Ascending aorta (tissue), 2 donors: Measurements from ENCODE around the gene ENTPD3. TPM values are rescaled to one million over a fixed set of nuclear protein-coding genes. Genes with fewer than 3 reads are reported as not detected.

Experiments
- DNase-seq, 2 donors: peaks; one replicate each; pipeline ENCODE4 v3.0.0-alpha.2; 2019; ENCODE audit warnings: low spot score in 2 of 2
- H3K27ac ChIP-seq, 2 donors: fragments of 200-600 bp; sonication (generic); one replicate each; pipeline ENCODE4 v1.5.1; 2016 to 2017; ENCODE audit warnings: mild to moderate bottlenecking in 1 of 2
- H3K27me3 ChIP-seq: fragments of 200-600 bp; sonication (generic); one replicate; pipeline ENCODE4 v1.5.1; 2017
- H3K36me3 ChIP-seq, 2 donors: fragments of 200-600 bp; sonication (generic); one replicate each; pipeline ENCODE4 v1.5.1; 2016
- H3K4me1 ChIP-seq, 2 donors: fragments of 200-600 bp; sonication (generic); one replicate each; pipeline ENCODE4 v1.5.1; 2016 to 2017; ENCODE audit warnings: mild to moderate bottlenecking in 1 of 2
- H3K4me3 ChIP-seq, 2 donors: fragments of 200-600 bp; sonication (generic); one replicate each; pipeline ENCODE4 v1.5.1; 2016 to 2017; ENCODE audit warnings: mild to moderate bottlenecking in 1 of 2
- H3K9me3 ChIP-seq, 2 donors: fragments of 200-600 bp; sonication (generic); one replicate each; pipeline ENCODE4 v1.5.1; 2016
- CTCF ChIP-seq, 3 experiments: fragments of 200-600 bp in 2 of 3; fragments of 450-650 bp in 1 of 3; sonication (generic) in 2 of 3; IDR thresholded peaks; one replicate each; pipeline ENCODE4 v1.5.1; 2016 to 2019; ENCODE audit warnings: antibody characterized with exemption in 3 of 3, mild to moderate bottlenecking in 1 of 3, moderate library complexity in 1 of 3
- intact Hi-C: fragments of 100-400 bp; cut with DNase I; formaldehyde crosslinking; loops from one replicate; pipeline ENCODE4 v1.15.1; 2023
- total RNA-seq: library from RNA; depleted of rRNA; stranded (reverse); fragments of >200 nt; gene quantifications from one replicate; pipeline ENCODE4 v1.1.0, GENCODE V29; 2016

Gene ENTPD3
- total RNA-seq, 1 donor from 2014 or later, result 1.6 TPM

DNA sequence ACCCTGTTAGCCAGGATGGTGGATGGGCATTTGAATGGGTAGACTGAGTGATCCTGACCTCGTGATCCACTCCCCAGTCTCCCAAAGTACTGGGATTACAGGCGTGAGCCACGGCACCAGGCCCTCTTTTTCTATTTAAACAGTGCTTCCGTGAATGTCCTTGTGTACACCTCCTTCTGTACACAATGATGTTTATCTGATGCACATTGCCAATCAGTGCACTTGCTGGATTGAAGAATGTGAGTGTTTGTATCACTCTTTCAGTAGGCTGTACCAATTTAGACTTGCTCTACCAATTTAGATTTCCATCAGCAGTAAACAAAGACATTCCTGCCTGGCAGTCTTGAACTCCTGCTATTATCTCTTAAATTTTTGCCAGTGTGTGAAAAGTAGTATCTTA is 81.0 kb downstream of the ENTPD3 start:
- intact Hi-C loops, result no loop called here
- no peak overlapping the region for H3K4me3 ChIP-seq
- DNase-seq, result no peak
- no peak overlapping the region for H3K27ac ChIP-seq
- no peaks in the 10 kb centered on the region for H3K27me3 ChIP-seq
- no peaks in the 10 kb centered on the region for H3K9me3 ChIP-seq
- TF ChIP-seq CTCF (IDR thresholded peaks at IDR 0.05), result no peak
- H3K4me1 ChIP-seq, result no peaks in the 10 kb centered on the region
- H3K36me3 ChIP-seq, result peaks cover 16 to 26% of the 10 kb centered on the region in 2 donors

DNA sequence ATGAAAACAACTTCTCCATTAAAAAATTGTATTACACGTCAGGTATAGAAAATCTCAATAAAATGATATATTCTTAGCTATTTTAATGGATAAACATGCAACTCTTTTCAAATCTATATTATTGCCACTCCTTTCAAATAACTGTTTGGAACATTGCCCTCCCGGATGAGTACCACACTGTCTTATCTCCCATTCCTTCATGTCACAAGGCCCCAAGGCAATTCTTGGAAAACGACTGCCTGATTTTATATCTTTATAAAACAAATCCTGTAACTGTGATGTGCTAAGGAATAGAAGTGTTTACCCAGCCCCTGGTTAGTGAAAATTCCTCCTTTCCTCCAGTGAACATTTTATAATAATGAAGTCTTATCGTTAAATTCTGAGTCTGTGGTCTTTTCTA is 83.7 kb downstream of the ENTPD3 start:
- H3K36me3 ChIP-seq, result peaks cover 0 to 8% of the 10 kb centered on the region in 2 donors
- H3K4me1 ChIP-seq, result no peaks in the 10 kb centered on the region
- no peak overlapping the region for H3K4me3 ChIP-seq
- no peak for DNase-seq
- H3K27me3 ChIP-seq, result no peaks in the 10 kb centered on the region
- no peak for TF ChIP-seq CTCF (IDR thresholded peaks at IDR 0.05)
- no peaks in the 10 kb centered on the region for H3K9me3 ChIP-seq
- no peak overlapping the region for H3K27ac ChIP-seq
- intact Hi-C loops, result no loop called here

DNA sequence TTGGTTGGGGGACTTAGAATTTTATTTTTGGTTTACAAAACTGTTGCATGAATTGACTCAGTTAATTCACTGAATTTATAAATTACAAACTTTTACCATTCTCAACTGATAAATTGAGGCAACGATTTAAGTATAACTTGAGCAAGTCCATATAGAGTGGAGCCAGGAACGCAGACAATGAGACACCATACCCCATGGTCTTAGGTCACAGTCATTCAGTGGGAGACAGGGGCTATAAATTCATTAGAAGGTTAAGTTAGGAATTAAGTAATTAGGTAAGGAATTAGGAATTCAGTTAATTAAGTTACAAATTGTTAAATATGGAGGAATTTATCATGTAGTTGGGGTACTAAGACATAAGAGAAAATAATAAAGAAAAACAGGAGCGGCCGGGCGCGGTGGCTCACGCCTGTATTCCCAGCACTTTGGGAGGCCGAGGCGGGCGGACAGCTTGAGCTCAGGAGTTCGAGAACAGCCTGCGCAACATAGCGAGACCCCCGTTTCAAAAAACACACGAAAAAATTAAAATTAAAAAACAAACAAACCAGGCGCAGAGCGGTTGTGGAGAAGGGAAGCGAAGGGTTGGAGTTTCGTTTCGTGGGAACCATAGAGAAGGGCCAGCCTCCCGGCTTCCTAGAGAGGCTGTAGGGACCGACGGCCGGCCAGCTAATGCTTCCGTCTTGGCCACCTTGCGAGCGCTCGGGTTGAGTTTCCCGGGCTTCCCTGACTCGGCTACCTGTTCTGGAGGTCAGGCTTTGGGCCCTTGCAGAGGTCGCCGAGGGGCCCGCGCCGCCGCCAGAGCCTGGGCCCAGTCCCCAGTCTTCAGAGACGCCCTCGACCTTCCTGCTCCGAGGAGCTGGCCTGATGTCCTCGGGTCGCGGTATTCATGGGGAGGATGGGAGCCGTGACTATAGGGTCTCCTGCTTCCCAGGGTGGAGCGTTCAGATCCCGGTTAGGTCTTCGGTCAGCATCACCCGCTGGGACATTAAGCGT is 89.8 kb downstream of the ENTPD3 start, which contains the start of gene ZNF619:
Gene ZNF619, plus strand, starts transcription at position 645 of the 993 bp plus-strand sequence. CDS start 858 bp downstream, outside the sequence.
- Histone ChIP-seq H3K27me3 (no peaks in the 10 kb centered on the region), H3K4me3 (peak within 1 kb of the TSS; percentile 65 to 96), H3K36me3 (peaks cover 4 to 22% of the 10 kb centered on the region in 2 donors), H3K27ac (peak within 1 kb of the TSS; percentile 64 to 72), H3K4me1 (peaks cover 0 to 7% of the 10 kb centered on the region in 2 donors), H3K9me3 (no peaks in the 10 kb centered on the region)
- no peak for TF ChIP-seq CTCF (IDR thresholded peaks at IDR 0.05)
- peak in 1 of 2 donors; percentile 85 for DNase-seq
- intact Hi-C loops, result loop anchor here (1.0 to 2.0 kb wide), 3 partner anchors 23 to 48 kb away; partner anchors contain the start of genes ZNF620 and ZNF621

- H3K27ac ChIP-seq, result no peak overlapping the region
Measured at GRCh38 chr3:40477666-40478065, 90.7 kb downstream of the ENTPD3 start.

More at GRCh38 chr3:40477666-40478065, 90.7 kb downstream of the ENTPD3 start:
- peaks cover 8 to 31% of the 10 kb centered on the region in 2 donors for H3K36me3 ChIP-seq
- peak overlapping the region; percentile 65 to 96 for H3K4me3 ChIP-seq
- H3K27me3 ChIP-seq, result no peaks in the 10 kb centered on the region
- peaks cover 0 to 7% of the 10 kb centered on the region in 2 donors for H3K4me1 ChIP-seq
- H3K9me3 ChIP-seq, result no peaks in the 10 kb centered on the region
- no peak for TF ChIP-seq CTCF (IDR thresholded peaks at IDR 0.05)
- no peak for DNase-seq
- intact Hi-C loops, result loop anchor here (1.0 to 2.0 kb wide), 3 partner anchors 24 to 47 kb away; partner anchors contain the start of genes ZNF620 and ZNF621

Other genes with a start within 250 kb of the ENTPD3 start
- 21.7 TPM for gene EIF1B, start 77.5 kb upstream of the ENTPD3 start, total RNA-seq
- gene RPL14, start 70.2 kb downstream of the ENTPD3 start, total RNA-seq, result 162 TPM
- 1.4 TPM for gene ZNF619, start 89.9 kb downstream of the ENTPD3 start, total RNA-seq
- not detected for gene ZNF620, start 118.9 kb downstream of the ENTPD3 start, total RNA-seq
- 8.2 TPM for gene ZNF621, start 137.8 kb downstream of the ENTPD3 start, total RNA-seq